IMR-90 (cell line): ENCODE results near the gene ATXN7L2.

Source experiments
- BHLHE40 ChIP-seq: fragments of 150-350 bp; IDR thresholded peaks from 2 replicates; pipeline ENCODE4 v1.6.1; 2016; ENCODE audit warnings: mild to moderate bottlenecking, low read depth, low read length
- CEBPB ChIP-seq: IDR thresholded peaks from 2 replicates; pipeline ENCODE4 v1.6.1; 2012; ENCODE audit warnings: low read depth, low read length, improper control_type of control experiment
- CTCF ChIP-seq: conservative IDR thresholded peaks from 2 replicates; pipeline ENCODE4 v1.5.1; 2012; ENCODE audit warnings: mild to moderate bottlenecking, low read depth, low read length, improper control_type of control experiment
- FOS ChIP-seq: fragments of 150-350 bp; IDR thresholded peaks from 2 replicates; pipeline ENCODE4 v1.6.1; 2016; ENCODE audit warnings: low read depth, low read length
- MAZ ChIP-seq: IDR thresholded peaks from 2 replicates; pipeline ENCODE4 v1.6.1; 2012; ENCODE audit warnings: low read depth, mild to moderate bottlenecking, low read length, improper control_type of control experiment, moderate library complexity, borderline replicate concordance
- NFE2L2 ChIP-seq: fragments of 150-350 bp; IDR thresholded peaks from 2 replicates; pipeline ENCODE4 v1.6.1; 2016; ENCODE audit warnings: low read depth, mild to moderate bottlenecking, low read length
- TF ChIP-seq, protein P1 (sequence below): fragments of 150-350 bp; IDR thresholded peaks from 2 replicates; pipeline ENCODE4 v1.6.1; 2017; ENCODE audit warnings: mild to moderate bottlenecking, antibody characterized with exemption, low read length, low read depth

DNA sequence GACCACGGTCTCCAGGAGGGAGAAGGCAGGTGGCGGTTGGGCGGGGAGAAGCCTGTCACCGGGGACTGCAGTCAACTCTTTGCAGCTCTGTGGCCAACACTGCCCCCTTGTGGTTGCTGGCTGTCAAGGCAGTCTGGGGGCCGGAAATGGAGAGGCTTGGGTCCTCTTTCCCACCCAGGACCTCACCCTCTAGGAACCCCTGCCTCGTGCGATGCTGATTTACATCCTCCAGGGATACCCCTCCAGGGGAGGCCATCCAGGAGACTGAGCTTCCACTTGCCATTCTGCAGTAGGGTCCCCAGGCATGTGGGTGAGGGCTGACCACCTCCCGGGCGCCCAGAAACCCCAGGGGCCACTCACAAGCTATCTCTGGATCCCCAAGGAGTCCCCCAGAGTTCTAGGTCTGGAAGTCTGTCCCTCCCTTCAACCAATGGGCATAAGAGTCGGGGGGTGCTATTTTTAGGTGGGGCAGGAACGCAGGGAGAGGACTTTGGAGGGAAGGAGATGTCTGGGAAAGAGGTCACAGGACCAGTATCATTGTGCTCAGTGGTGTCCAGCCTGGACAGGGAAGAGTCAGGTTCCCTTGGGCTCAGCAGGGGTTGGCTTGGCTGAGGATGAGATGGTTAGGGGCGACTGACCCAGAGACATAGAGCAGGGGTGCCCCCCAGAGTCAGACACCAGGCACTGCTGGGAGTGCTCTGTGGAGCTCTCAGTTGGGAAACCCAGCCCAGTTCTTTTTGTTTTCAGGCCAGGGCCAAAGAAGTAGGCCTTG lies 48.8 kb downstream of the ATXN7L2 start:
- TF ChIP-seq CTCF (peak; percentile 96), CEBPB (no peak), NFE2L2 (no peak), MAZ (peak; percentile 92), FOS (no peak), BHLHE40 (no peak)
- TF ChIP-seq, protein P1, sequence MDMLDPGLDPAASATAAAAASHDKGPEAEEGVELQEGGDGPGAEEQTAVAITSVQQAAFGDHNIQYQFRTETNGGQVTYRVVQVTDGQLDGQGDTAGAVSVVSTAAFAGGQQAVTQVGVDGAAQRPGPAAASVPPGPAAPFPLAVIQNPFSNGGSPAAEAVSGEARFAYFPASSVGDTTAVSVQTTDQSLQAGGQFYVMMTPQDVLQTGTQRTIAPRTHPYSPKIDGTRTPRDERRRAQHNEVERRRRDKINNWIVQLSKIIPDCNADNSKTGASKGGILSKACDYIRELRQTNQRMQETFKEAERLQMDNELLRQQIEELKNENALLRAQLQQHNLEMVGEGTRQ: no peak
